WTC11 (cell line): ENCODE data around the gene PAQR9. TPM values are rescaled to one million over a fixed set of nuclear protein-coding genes. Genes with fewer than 3 reads are reported as not detected.

Source experiments
- ATAC-seq: fragments of 200-7000 bp; cut with Tn5 transposase; 2 replicates; pipeline ENCODE4 v1.10.0; 2021; ENCODE audit warnings: mild to moderate bottlenecking, moderate library complexity
- CTCF ChIA-PET: fragments of 300-600 bp; sonication (Branson Sonifier 250); formaldehyde crosslinking; loops from one replicate; lab custom pipeline; 2021; ENCODE audit warnings: antibody characterized with exemption; lab: Charles Lee
- POLR2A ChIA-PET: fragments of 350-600 bp; sonication (Branson Sonifier 250); formaldehyde crosslinking; loops from one replicate; lab custom pipeline; 2021; ENCODE audit warnings: antibody characterized with exemption; lab: Charles Lee
- DNase-seq: peaks from one replicate; pipeline ENCODE4 v3.0.0; 2021; ENCODE audit warnings: low spot score
- H3K27ac Mint-ChIP-seq: 2 replicates; pipeline ENCODE4 v1.8.0; 2021; ENCODE audit warnings: mixed read lengths
- H3K27me3 Mint-ChIP-seq: 2 replicates; pipeline ENCODE4 v1.8.0; 2021; ENCODE audit warnings: low read depth, mild to moderate bottlenecking, moderate library complexity, mixed read lengths
- H3K36me3 Mint-ChIP-seq: 2 replicates; pipeline ENCODE4 v1.8.0; 2021; ENCODE audit warnings: mixed read lengths
- H3K4me1 Mint-ChIP-seq: 2 replicates; pipeline ENCODE4 v1.8.0; 2022; ENCODE audit warnings: mixed read lengths
- H3K4me3 Mint-ChIP-seq: 2 replicates; pipeline ENCODE4 v1.8.0; 2021; ENCODE audit warnings: mild to moderate bottlenecking, moderate library complexity, mixed read lengths
- H3K9me3 Mint-ChIP-seq: 2 replicates; pipeline ENCODE4 v1.8.0; 2021; ENCODE audit warnings: mixed read lengths
- FOXJ3 ChIP-seq: sonication (generic); formaldehyde crosslinking; IDR thresholded peaks from 2 replicates; pipeline ENCODE4 v1.9.0; 2021; ENCODE audit warnings: missing genetic modification reagents, mild to moderate bottlenecking, borderline replicate concordance
- HMGA2 ChIP-seq: fragments of 250-450 bp; sonication (Bioruptor Pico); IDR thresholded peaks from 2 replicates; pipeline ENCODE4 v1.4.0; 2021; ENCODE audit warnings: mild to moderate bottlenecking, moderate library complexity
- IRF2 ChIP-seq: sonication (generic); formaldehyde crosslinking; IDR thresholded peaks from 2 replicates; pipeline ENCODE4 v1.8.0; 2022; ENCODE audit warnings: low read depth, missing genetic modification reagents, borderline replicate concordance
- NR2C2 ChIP-seq: sonication (generic); formaldehyde crosslinking; IDR thresholded peaks from 2 replicates; pipeline ENCODE4 v1.8.0; 2022; ENCODE audit warnings: mild to moderate bottlenecking, missing genetic modification reagents
- OVOL2 ChIP-seq: fragments of 250-450 bp; sonication (Bioruptor Pico); IDR thresholded peaks from 2 replicates; pipeline ENCODE4 v1.9.0; 2021; ENCODE audit warnings: mild to moderate bottlenecking, borderline replicate concordance
- SMAD4 ChIP-seq: sonication (generic); formaldehyde crosslinking; IDR thresholded peaks from 2 replicates; pipeline ENCODE4 v1.8.0; 2022; ENCODE audit warnings: mild to moderate bottlenecking, missing genetic modification reagents
- TEAD1 ChIP-seq: sonication (generic); formaldehyde crosslinking; IDR thresholded peaks from 2 replicates; pipeline ENCODE4 v1.8.0; 2022; ENCODE audit warnings: mild to moderate bottlenecking, missing genetic modification reagents
- ZBTB21 ChIP-seq: sonication (generic); formaldehyde crosslinking; IDR thresholded peaks from 2 replicates; pipeline ENCODE4 v1.8.1; 2023; ENCODE audit warnings: mild to moderate bottlenecking, missing genetic modification reagents, borderline replicate concordance
- ZNF121 ChIP-seq: sonication (generic); formaldehyde crosslinking; IDR thresholded peaks from 2 replicates; pipeline ENCODE4 v1.8.0; 2023; ENCODE audit warnings: missing genetic modification reagents
- ZNF396 ChIP-seq: fragments of 250-450 bp; sonication (Bioruptor Pico); IDR thresholded peaks from 2 replicates; pipeline ENCODE4 v1.8.0; 2021; ENCODE audit warnings: mild to moderate bottlenecking, moderate library complexity, borderline replicate concordance
- ZNF416 ChIP-seq: fragments of 250-450 bp; sonication (Bioruptor Pico); IDR thresholded peaks from 2 replicates; pipeline ENCODE4 v1.9.0; 2021; ENCODE audit warnings: mild to moderate bottlenecking, inconsistent platforms
- total RNA-seq: library from RNA; stranded (reverse); gene quantifications from 3 replicates; pipeline ENCODE4 v1.2.3, GENCODE V29; 2021
- TF ChIP-seq, protein P1 (sequence below): fragments of 250-450 bp; sonication (Bioruptor Pico); IDR thresholded peaks from 2 replicates; pipeline ENCODE4 v1.9.0; 2021; ENCODE audit warnings: mild to moderate bottlenecking, borderline replicate concordance
- TF ChIP-seq, protein P2 (sequence below): sonication (generic); formaldehyde crosslinking; IDR thresholded peaks from 2 replicates; pipeline ENCODE4 v1.8.1; 2023; ENCODE audit warnings: mild to moderate bottlenecking, missing genetic modification reagents, borderline replicate concordance
- TF ChIP-seq, protein P3 (sequence below): sonication (generic); formaldehyde crosslinking; IDR thresholded peaks from 2 replicates; pipeline ENCODE4 v1.8.0; 2022; ENCODE audit warnings: mild to moderate bottlenecking, missing genetic modification reagents
- TF ChIP-seq, protein P4 (sequence below): sonication (generic); formaldehyde crosslinking; IDR thresholded peaks from 2 replicates; pipeline ENCODE4 v1.8.1; 2023; ENCODE audit warnings: mild to moderate bottlenecking, missing genetic modification reagents

The PAQR9 gene
- total RNA-seq, 1 experiment from 2014 or later: 2.0 TPM

DNA sequence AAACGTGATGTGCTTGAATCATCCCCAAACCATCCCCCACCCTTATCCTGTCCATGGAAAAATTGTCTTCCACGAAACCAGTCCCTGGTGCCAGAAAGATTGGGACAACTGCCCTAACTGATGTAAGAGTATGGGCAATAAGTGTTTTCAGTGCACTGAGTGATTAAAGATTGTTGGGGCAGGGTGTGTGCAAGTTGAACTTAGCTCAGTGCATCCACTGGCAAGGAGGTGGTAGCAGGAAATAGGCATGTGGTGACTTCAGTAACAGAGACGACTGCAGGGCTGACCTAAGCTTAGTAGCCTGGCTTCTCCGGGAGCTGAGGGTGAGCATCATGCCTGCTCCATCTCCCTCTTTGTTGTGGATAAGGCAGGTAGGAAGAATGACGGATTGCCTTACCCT is 27.5 kb downstream of the PAQR9 start:
- peaks cover 9% of the 10 kb centered on the region for H3K9me3 Mint-ChIP-seq
- TF ChIP-seq HMGA2 (CRISPR knock-in tag) (no peak), NR2C2 (CRISPR knock-in tag) (no peak), FOXJ3 (CRISPR knock-in tag) (no peak), OVOL2 (no peak), ZNF121 (CRISPR knock-in tag) (no peak)
- TF ChIP-seq, protein P1, sequence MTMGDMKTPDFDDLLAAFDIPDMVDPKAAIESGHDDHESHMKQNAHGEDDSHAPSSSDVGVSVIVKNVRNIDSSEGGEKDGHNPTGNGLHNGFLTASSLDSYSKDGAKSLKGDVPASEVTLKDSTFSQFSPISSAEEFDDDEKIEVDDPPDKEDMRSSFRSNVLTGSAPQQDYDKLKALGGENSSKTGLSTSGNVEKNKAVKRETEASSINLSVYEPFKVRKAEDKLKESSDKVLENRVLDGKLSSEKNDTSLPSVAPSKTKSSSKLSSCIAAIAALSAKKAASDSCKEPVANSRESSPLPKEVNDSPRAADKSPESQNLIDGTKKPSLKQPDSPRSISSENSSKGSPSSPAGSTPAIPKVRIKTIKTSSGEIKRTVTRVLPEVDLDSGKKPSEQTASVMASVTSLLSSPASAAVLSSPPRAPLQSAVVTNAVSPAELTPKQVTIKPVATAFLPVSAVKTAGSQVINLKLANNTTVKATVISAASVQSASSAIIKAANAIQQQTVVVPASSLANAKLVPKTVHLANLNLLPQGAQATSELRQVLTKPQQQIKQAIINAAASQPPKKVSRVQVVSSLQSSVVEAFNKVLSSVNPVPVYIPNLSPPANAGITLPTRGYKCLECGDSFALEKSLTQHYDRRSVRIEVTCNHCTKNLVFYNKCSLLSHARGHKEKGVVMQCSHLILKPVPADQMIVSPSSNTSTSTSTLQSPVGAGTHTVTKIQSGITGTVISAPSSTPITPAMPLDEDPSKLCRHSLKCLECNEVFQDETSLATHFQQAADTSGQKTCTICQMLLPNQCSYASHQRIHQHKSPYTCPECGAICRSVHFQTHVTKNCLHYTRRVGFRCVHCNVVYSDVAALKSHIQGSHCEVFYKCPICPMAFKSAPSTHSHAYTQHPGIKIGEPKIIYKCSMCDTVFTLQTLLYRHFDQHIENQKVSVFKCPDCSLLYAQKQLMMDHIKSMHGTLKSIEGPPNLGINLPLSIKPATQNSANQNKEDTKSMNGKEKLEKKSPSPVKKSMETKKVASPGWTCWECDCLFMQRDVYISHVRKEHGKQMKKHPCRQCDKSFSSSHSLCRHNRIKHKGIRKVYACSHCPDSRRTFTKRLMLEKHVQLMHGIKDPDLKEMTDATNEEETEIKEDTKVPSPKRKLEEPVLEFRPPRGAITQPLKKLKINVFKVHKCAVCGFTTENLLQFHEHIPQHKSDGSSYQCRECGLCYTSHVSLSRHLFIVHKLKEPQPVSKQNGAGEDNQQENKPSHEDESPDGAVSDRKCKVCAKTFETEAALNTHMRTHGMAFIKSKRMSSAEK (CRISPR knock-in tag): no peak
- TF ChIP-seq, protein P2, sequence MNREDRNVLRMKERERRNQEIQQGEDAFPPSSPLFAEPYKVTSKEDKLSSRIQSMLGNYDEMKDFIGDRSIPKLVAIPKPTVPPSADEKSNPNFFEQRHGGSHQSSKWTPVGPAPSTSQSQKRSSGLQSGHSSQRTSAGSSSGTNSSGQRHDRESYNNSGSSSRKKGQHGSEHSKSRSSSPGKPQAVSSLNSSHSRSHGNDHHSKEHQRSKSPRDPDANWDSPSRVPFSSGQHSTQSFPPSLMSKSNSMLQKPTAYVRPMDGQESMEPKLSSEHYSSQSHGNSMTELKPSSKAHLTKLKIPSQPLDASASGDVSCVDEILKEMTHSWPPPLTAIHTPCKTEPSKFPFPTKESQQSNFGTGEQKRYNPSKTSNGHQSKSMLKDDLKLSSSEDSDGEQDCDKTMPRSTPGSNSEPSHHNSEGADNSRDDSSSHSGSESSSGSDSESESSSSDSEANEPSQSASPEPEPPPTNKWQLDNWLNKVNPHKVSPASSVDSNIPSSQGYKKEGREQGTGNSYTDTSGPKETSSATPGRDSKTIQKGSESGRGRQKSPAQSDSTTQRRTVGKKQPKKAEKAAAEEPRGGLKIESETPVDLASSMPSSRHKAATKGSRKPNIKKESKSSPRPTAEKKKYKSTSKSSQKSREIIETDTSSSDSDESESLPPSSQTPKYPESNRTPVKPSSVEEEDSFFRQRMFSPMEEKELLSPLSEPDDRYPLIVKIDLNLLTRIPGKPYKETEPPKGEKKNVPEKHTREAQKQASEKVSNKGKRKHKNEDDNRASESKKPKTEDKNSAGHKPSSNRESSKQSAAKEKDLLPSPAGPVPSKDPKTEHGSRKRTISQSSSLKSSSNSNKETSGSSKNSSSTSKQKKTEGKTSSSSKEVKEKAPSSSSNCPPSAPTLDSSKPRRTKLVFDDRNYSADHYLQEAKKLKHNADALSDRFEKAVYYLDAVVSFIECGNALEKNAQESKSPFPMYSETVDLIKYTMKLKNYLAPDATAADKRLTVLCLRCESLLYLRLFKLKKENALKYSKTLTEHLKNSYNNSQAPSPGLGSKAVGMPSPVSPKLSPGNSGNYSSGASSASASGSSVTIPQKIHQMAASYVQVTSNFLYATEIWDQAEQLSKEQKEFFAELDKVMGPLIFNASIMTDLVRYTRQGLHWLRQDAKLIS: no peak
- TF ChIP-seq, protein P3, sequence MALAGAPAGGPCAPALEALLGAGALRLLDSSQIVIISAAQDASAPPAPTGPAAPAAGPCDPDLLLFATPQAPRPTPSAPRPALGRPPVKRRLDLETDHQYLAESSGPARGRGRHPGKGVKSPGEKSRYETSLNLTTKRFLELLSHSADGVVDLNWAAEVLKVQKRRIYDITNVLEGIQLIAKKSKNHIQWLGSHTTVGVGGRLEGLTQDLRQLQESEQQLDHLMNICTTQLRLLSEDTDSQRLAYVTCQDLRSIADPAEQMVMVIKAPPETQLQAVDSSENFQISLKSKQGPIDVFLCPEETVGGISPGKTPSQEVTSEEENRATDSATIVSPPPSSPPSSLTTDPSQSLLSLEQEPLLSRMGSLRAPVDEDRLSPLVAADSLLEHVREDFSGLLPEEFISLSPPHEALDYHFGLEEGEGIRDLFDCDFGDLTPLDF: no peak
- TF ChIP-seq, protein P4, sequence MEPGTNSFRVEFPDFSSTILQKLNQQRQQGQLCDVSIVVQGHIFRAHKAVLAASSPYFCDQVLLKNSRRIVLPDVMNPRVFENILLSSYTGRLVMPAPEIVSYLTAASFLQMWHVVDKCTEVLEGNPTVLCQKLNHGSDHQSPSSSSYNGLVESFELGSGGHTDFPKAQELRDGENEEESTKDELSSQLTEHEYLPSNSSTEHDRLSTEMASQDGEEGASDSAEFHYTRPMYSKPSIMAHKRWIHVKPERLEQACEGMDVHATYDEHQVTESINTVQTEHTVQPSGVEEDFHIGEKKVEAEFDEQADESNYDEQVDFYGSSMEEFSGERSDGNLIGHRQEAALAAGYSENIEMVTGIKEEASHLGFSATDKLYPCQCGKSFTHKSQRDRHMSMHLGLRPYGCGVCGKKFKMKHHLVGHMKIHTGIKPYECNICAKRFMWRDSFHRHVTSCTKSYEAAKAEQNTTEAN (CRISPR knock-in tag): no peak
- TF ChIP-seq, all 79 proteins: peak for 0
- no peak for ATAC-seq
- Mint-ChIP-seq H3K36me3 (no peaks in the 10 kb centered on the region), H3K4me3 (no peak overlapping the region), H3K4me1 (peaks cover 11% of the 10 kb centered on the region), H3K27me3 (no peaks in the 10 kb centered on the region), H3K27ac (no peak overlapping the region)
- DNase-seq: no peak
- CTCF ChIA-PET: interaction anchor here (0.7 kb wide), 1 partner anchor 39 kb away, joined by 5 read pairs; no protein-coding TSS in a partner anchor
- POLR2A ChIA-PET: no interaction called here

DNA sequence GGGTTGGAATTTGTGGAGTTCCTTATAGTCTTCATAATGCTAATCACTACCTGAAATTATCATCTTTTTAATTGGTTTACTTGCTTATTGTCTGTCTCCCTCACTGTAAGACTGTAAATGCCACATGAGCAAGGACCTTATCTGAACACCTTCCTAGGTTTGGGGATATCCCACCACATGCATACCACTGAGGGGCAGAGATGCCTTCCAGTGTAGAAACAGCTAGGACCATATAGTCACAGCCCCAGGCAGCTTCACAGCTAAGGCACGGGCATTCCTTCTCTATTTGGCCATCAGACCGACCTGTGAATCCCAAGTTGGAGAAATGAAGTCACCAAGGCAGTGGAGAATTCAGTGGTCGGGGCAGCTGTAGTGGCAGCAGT is 28.6 kb downstream of the PAQR9 start:
- Mint-ChIP-seq H3K4me1 (peaks cover 8% of the 10 kb centered on the region), H3K27me3 (no peaks in the 10 kb centered on the region), H3K4me3 (no peak overlapping the region), H3K9me3 (peaks cover 9% of the 10 kb centered on the region), H3K36me3 (no peaks in the 10 kb centered on the region), H3K27ac (no peak overlapping the region)
- ChIA-PET CTCF (no interaction called here), POLR2A (no interaction called here)
- TF ChIP-seq ZNF416: no peak
- DNase-seq (no peak), ATAC-seq (no peak)

DNA sequence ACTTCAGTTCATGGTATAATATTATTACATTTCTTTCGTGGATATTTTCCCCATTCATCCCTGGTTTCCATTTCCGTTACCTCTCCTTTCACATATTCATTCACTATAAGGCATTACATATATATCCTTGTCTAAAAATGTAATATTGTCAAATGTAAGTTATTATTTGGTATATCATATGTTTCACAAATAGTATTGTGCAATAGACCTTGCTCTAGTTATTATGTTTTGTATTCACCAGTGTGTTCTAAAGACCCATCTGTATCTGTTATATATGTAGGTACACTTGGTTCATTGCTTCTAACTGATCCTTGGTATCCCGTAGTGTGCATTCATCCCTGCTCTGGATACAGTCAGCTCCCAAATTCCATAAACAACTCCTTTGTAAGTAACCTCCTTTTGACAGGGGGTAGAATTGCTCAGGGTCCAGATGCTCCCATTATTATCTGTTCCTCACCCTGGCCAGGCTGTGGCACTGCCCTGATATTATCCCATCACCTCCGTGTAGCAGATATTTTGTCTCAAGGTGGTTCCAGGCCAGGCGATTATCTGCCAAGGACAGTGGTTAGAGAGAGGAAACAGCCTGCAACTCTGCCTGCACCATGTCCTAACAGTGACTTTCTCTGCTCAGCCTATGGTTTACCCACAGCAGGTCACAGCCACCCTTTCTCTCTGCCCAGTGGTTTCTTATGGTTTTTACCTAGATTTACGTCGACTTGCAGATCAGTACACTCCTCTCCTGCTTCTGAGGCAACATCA is 29.2 kb downstream of the PAQR9 start:
- Mint-ChIP-seq H3K4me3 (no peak overlapping the region), H3K36me3 (no peaks in the 10 kb centered on the region), H3K4me1 (peaks cover 8% of the 10 kb centered on the region), H3K27ac (no peak overlapping the region), H3K9me3 (peaks cover 9% of the 10 kb centered on the region), H3K27me3 (no peaks in the 10 kb centered on the region)
- TF ChIP-seq IRF2 (CRISPR knock-in tag) (no peak), ZNF396 (CRISPR knock-in tag) (no peak), TEAD1 (CRISPR knock-in tag) (no peak), SMAD4 (no peak), ZBTB21 (no peak)
- ChIA-PET CTCF (no interaction called here), POLR2A (no interaction called here)
- DNase-seq (no peak), ATAC-seq (no peak)
